H9 (cell line): ENCODE results near the gene ASAP3. TPM values are rescaled to one million over a fixed set of nuclear protein-coding genes. Genes with fewer than 3 reads are reported as not detected.

Experiments used
- DNase-seq: peaks from one replicate; pipeline ENCODE4 v3.0.0-alpha.2; 2017
- H2AFZ ChIP-seq: one replicate; pipeline ENCODE4 v1.6.1; 2013; ENCODE audit warnings: mild to moderate bottlenecking, low read length, control low read depth, moderate library complexity
- H2AK5ac ChIP-seq: 2 replicates; pipeline ENCODE4 v1.6.1; 2013; ENCODE audit warnings: low read length, control low read depth, mixed read lengths; ENCODE audit not compliant: insufficient read length
- H2BK120ac ChIP-seq: one replicate; pipeline ENCODE4 v1.6.1; 2013; ENCODE audit warnings: low read depth, mild to moderate bottlenecking, low read length, control low read depth, inconsistent platforms; ENCODE audit not compliant: poor library complexity, severe bottlenecking
- H2BK12ac ChIP-seq: 2 replicates; pipeline ENCODE4 v1.6.1; 2013; ENCODE audit warnings: low read length, control low read depth, mixed read lengths, low read depth; ENCODE audit not compliant: insufficient read length
- H2BK15ac ChIP-seq: 2 replicates; pipeline ENCODE4 v1.6.1; 2013; ENCODE audit warnings: low read depth, low read length, control low read depth
- H2BK20ac ChIP-seq: one replicate; pipeline ENCODE4 v1.6.1; 2013; ENCODE audit warnings: low read depth, mild to moderate bottlenecking, low read length, control low read depth, inconsistent platforms; ENCODE audit not compliant: poor library complexity, severe bottlenecking
- H2BK5ac ChIP-seq: 2 replicates; pipeline ENCODE4 v1.6.1; 2013; ENCODE audit warnings: low read length, control low read depth, mixed read lengths; ENCODE audit not compliant: insufficient read length
- H3K14ac ChIP-seq: 2 replicates; pipeline ENCODE4 v1.6.1; 2013; ENCODE audit warnings: low read length, control low read depth; ENCODE audit not compliant: insufficient read depth
- H3K18ac ChIP-seq: 2 replicates; pipeline ENCODE4 v1.6.1; 2013; ENCODE audit warnings: low read depth, mild to moderate bottlenecking, mixed read lengths, low read length, control low read depth; ENCODE audit not compliant: insufficient read length
- H3K23ac ChIP-seq: 2 replicates; pipeline ENCODE4 v1.6.1; 2013; ENCODE audit warnings: low read length, control low read depth, mixed read lengths, low read depth; ENCODE audit not compliant: insufficient read length
- H3K23me2 ChIP-seq: 2 replicates; pipeline ENCODE4 v1.6.1; 2013; ENCODE audit warnings: low read depth, mild to moderate bottlenecking, mixed read lengths, low read length, control low read depth; ENCODE audit not compliant: insufficient read length, poor library complexity, severe bottlenecking
- H3K27ac ChIP-seq: 2 replicates; pipeline ENCODE4 v1.5.1; 2013; ENCODE audit warnings: low read length, control low read depth, mixed read lengths, low read depth; ENCODE audit not compliant: insufficient read length
- H3K27me3 ChIP-seq: 2 replicates; pipeline ENCODE4 v1.6.1; 2013; ENCODE audit warnings: low read length, control low read depth, inconsistent platforms; ENCODE audit not compliant: insufficient read depth
- H3K4ac ChIP-seq: 2 replicates; pipeline ENCODE4 v1.6.1; 2013; ENCODE audit warnings: low read depth, mild to moderate bottlenecking, control low read depth, inconsistent platforms, low read length, moderate library complexity
- H3K4me1 ChIP-seq: 2 replicates; pipeline ENCODE4 v1.6.1; 2013; ENCODE audit warnings: low read length, control low read depth, inconsistent platforms; ENCODE audit not compliant: insufficient read depth
- H3K4me2 ChIP-seq: 2 replicates; pipeline ENCODE4 v1.6.1; 2013; ENCODE audit warnings: low read length, control low read depth, mixed read lengths; ENCODE audit not compliant: insufficient read length, insufficient read depth
- H3K56ac ChIP-seq: 2 replicates; pipeline ENCODE4 v1.6.1; 2013; ENCODE audit warnings: low read depth, mild to moderate bottlenecking, mixed read lengths, low read length, control low read depth; ENCODE audit not compliant: insufficient read length
- H3K79me1 ChIP-seq: 2 replicates; pipeline ENCODE4 v1.6.1; 2013; ENCODE audit warnings: low read depth, mild to moderate bottlenecking, moderate library complexity, low read length, control low read depth, inconsistent platforms; ENCODE audit not compliant: insufficient read depth, poor library complexity, severe bottlenecking
- H3K79me2 ChIP-seq: 2 replicates; pipeline ENCODE4 v1.6.1; 2013; ENCODE audit warnings: low read length, control low read depth, inconsistent platforms; ENCODE audit not compliant: insufficient read depth
- H3K9ac ChIP-seq: 2 replicates; pipeline ENCODE4 v1.6.1; 2013; ENCODE audit warnings: low read length, control low read depth, mixed read lengths; ENCODE audit not compliant: insufficient read length; ENCODE audit errors: extremely low read depth
- H3K9me3 ChIP-seq: one replicate; pipeline ENCODE4 v1.6.1; 2013; ENCODE audit warnings: low read depth, low read length, inconsistent platforms; ENCODE audit not compliant: control insufficient read depth
- H3T11ph ChIP-seq: one replicate; pipeline ENCODE4 v1.6.1; 2013; ENCODE audit warnings: mild to moderate bottlenecking, low read length, control low read depth, inconsistent platforms
- H4K20me1 ChIP-seq: one replicate; pipeline ENCODE4 v1.6.1; 2013; ENCODE audit not compliant: control insufficient read depth, insufficient read length, insufficient read depth
- H4K5ac ChIP-seq: 2 replicates; pipeline ENCODE4 v1.6.1; 2013; ENCODE audit warnings: low read depth, mild to moderate bottlenecking, mixed read lengths, low read length, control low read depth; ENCODE audit not compliant: insufficient read length
- H4K8ac ChIP-seq: replicated peaks from 2 replicates; pipeline ENCODE4 v1.6.1; 2013; ENCODE audit warnings: low read length, control low read depth, mixed read lengths, low read depth; ENCODE audit not compliant: insufficient read length
- H4K91ac ChIP-seq: 2 replicates; pipeline ENCODE4 v1.6.1; 2013; ENCODE audit warnings: low read depth, mild to moderate bottlenecking, moderate library complexity, mixed read lengths, low read length, control low read depth; ENCODE audit not compliant: insufficient read length
- H3K27ac Mint-ChIP-seq, 3 experiments: 2 replicates in 2 of 3; 3 replicates in 1 of 3; pipeline ENCODE4 v1.8.0; 2020 to 2021; ENCODE audit warnings: mixed read lengths in 3 of 3, mild to moderate bottlenecking in 1 of 3, moderate library complexity in 1 of 3
- H3K27me3 Mint-ChIP-seq: 2 replicates; pipeline ENCODE4 v1.8.0; 2021; ENCODE audit warnings: low read depth, mild to moderate bottlenecking, moderate library complexity, mixed read lengths
- H3K36me3 Mint-ChIP-seq, 3 experiments: 2 replicates in 2 of 3; 3 replicates in 1 of 3; pipeline ENCODE4 v1.8.0; 2020 to 2021; ENCODE audit warnings: low read depth in 3 of 3, mixed read lengths in 3 of 3; ENCODE audit not compliant: insufficient read depth in 1 of 3
- H3K4me1 Mint-ChIP-seq, 2 experiments: 2 replicates each; pipeline ENCODE4 v1.8.0; 2020; ENCODE audit warnings: mixed read lengths in 2 of 2
- H3K4me3 Mint-ChIP-seq, 2 experiments: 2 replicates in 1 of 2; 3 replicates in 1 of 2; pipeline ENCODE4 v1.8.0; 2020 to 2021; ENCODE audit warnings: mild to moderate bottlenecking in 2 of 2, mixed read lengths in 2 of 2, moderate library complexity in 1 of 2
- H3K9me3 Mint-ChIP-seq, 2 experiments: 2 replicates in 1 of 2; 3 replicates in 1 of 2; pipeline ENCODE4 v1.8.0; 2020; ENCODE audit warnings: mild to moderate bottlenecking in 2 of 2, mixed read lengths in 2 of 2, moderate library complexity in 1 of 2
- WGBS: extraction: QIAGEN DNeasy Blood & Tissue Kit; methylation state at CpG from one replicate; pipeline ENCODE4 v1.1.7; 2013; ENCODE audit warnings: missing lambda C conversion rate, low lambda C conversion rate, mixed read lengths; ENCODE audit not compliant: insufficient read length; ENCODE audit errors: extremely low coverage; 5-methylcytosine and 5-hydroxymethylcytosine counted together
- total RNA-seq: library from RNA; stranded (reverse); gene quantifications from 2 replicates; pipeline ENCODE4 v1.2.1, GENCODE V29; 2021
- TF ChIP-seq, protein P1 (sequence below): fragments of 200-600 bp; sonication (generic); conservative IDR thresholded peaks from 3 replicates; pipeline ENCODE4 v1.8.0; 2021; ENCODE audit warnings: antibody characterized with exemption, mild to moderate bottlenecking

ASAP3 gene
- total RNA-seq, 1 experiment from 2014 or later: 26.7 TPM

DNA sequence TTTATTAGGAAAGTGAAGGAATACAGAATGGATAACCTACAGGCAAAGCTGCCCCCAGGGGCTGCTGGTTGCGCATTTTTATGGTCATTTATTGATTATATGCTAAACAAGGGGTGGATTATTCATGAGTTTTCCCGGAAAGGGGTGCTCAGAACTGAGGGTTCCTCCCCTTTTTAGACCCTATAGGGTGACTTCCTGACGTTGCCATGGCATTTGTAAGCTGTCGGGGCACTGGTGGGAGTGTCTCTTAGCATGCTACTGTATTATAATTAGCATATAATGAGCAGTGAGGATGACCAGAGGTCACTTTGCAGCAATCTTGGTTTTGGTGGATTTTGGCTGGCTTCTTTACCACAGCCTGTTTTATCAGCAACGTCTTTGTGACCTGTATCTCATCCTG lies 5.9 kb upstream of the ASAP3 start:
- no peak overlapping the region for H3K18ac ChIP-seq
- H3K79me1 ChIP-seq: no peaks in the 10 kb centered on the region
- no peak overlapping the region for H3K9ac ChIP-seq
- no peak overlapping the region for H2BK15ac ChIP-seq
- H4K5ac ChIP-seq: no peak overlapping the region
- TF ChIP-seq, protein P1, sequence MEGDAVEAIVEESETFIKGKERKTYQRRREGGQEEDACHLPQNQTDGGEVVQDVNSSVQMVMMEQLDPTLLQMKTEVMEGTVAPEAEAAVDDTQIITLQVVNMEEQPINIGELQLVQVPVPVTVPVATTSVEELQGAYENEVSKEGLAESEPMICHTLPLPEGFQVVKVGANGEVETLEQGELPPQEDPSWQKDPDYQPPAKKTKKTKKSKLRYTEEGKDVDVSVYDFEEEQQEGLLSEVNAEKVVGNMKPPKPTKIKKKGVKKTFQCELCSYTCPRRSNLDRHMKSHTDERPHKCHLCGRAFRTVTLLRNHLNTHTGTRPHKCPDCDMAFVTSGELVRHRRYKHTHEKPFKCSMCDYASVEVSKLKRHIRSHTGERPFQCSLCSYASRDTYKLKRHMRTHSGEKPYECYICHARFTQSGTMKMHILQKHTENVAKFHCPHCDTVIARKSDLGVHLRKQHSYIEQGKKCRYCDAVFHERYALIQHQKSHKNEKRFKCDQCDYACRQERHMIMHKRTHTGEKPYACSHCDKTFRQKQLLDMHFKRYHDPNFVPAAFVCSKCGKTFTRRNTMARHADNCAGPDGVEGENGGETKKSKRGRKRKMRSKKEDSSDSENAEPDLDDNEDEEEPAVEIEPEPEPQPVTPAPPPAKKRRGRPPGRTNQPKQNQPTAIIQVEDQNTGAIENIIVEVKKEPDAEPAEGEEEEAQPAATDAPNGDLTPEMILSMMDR: no peak
- no peaks in the 10 kb centered on the region for H3K79me2 ChIP-seq
- no peak overlapping the region for H2AK5ac ChIP-seq
- H3K23me2 ChIP-seq: peaks cover 2% of the 10 kb centered on the region
- H2AFZ ChIP-seq: no peak overlapping the region
- no peak overlapping the region for H3K4me3 Mint-ChIP-seq
- H2BK120ac ChIP-seq: no peak overlapping the region
- no peaks in the 10 kb centered on the region; the same call in 1 of the 2 replicates for H3K4me1 ChIP-seq
- H3K14ac ChIP-seq: no peak overlapping the region
- no peaks in the 10 kb centered on the region; a peak in 1 of 5 replicates for H3K9me3 Mint-ChIP-seq
- H2BK20ac ChIP-seq: no peak overlapping the region
- H4K8ac ChIP-seq: no peak overlapping the region
- peaks cover 2 to 7% of the 10 kb centered on the region in 2 experiments; a peak in 3 of 4 replicates for H3K4me1 Mint-ChIP-seq
- no peak overlapping the region for H3K4ac ChIP-seq
- no peak overlapping the region for H3K27ac Mint-ChIP-seq
- no CpG with 5 or more reads among the region's 5 CpGs for WGBS
- no peaks in the 10 kb centered on the region for H4K20me1 ChIP-seq
- H3T11ph ChIP-seq: no peak overlapping the region
- no peaks in the 10 kb centered on the region for H3K27me3 ChIP-seq
- H3K56ac ChIP-seq: no peak overlapping the region
- no peaks in the 10 kb centered on the region; a peak in 1 of 7 replicates for H3K36me3 Mint-ChIP-seq
- no peak overlapping the region for H3K4me2 ChIP-seq
- no peak overlapping the region for H2BK5ac ChIP-seq
- H3K23ac ChIP-seq: no peak overlapping the region
- no peak overlapping the region for H3K27ac ChIP-seq
- no peaks in the 10 kb centered on the region for H3K9me3 ChIP-seq
- no peak for DNase-seq
- H3K27me3 Mint-ChIP-seq: peaks cover 64% of the 10 kb centered on the region
- H4K91ac ChIP-seq: no peak overlapping the region
- H2BK12ac ChIP-seq: no peak overlapping the region
